Fibroblast of lung (primary cell): ENCODE measurements around the gene CGNL1. TPM values are rescaled to one million over a fixed set of nuclear protein-coding genes. Genes with fewer than 3 reads are reported as not detected.
A peak's percentile ranks its signal among the peaks of the same experiment; 100 is the strongest.

Source experiments
- DNase-seq, 2 donors: peaks; one replicate each; pipeline versions ENCODE4 v3.0.0 to v3.0.0-alpha.2; 2010; ENCODE audit warnings: low read depth in 2 of 2
- H2AFZ ChIP-seq: 2 replicates; pipeline ENCODE4 v1.5.1; 2012; ENCODE audit warnings: low read length, control low read depth, inconsistent platforms
- H3K27ac ChIP-seq: 2 replicates; pipeline ENCODE4 v1.5.1; 2011; ENCODE audit warnings: low read length, control low read depth; ENCODE audit not compliant: insufficient read depth
- H3K27me3 ChIP-seq: 2 replicates; pipeline ENCODE4 v1.5.1; 2011; ENCODE audit warnings: mild to moderate bottlenecking, low read length; ENCODE audit not compliant: control insufficient read depth, insufficient read depth
- H3K36me3 ChIP-seq: 2 replicates; pipeline ENCODE4 v1.5.1; 2011; ENCODE audit warnings: low read length; ENCODE audit not compliant: control insufficient read depth, insufficient read depth
- H3K4me1 ChIP-seq: 2 replicates; pipeline ENCODE4 v1.5.1; 2011; ENCODE audit warnings: low read length; ENCODE audit not compliant: control insufficient read depth, insufficient read depth; ENCODE audit errors: extremely low read depth
- H3K4me2 ChIP-seq: 2 replicates; pipeline ENCODE4 v1.5.1; 2011; ENCODE audit warnings: low read length, control low read depth; ENCODE audit not compliant: insufficient read depth; ENCODE audit errors: extremely low read depth
- H3K4me3 ChIP-seq, 4 experiments: fragments of 200-600 bp in 1 of 4; sonication (generic) in 1 of 4; replicated peaks in 1 of 4; 2 replicates each; pipeline ENCODE4 v1.5.1; 2011 to 2016; ENCODE audit warnings: low read length in 4 of 4, low read depth in 3 of 4, mild to moderate bottlenecking in 3 of 4, control low read depth in 2 of 4, inconsistent platforms in 1 of 4, mixed read lengths in 1 of 4; ENCODE audit not compliant: insufficient read depth in 1 of 4; ENCODE audit errors: control extremely low read depth in 1 of 4
- H3K79me2 ChIP-seq: 2 replicates; pipeline ENCODE4 v1.5.1; 2012; ENCODE audit warnings: mild to moderate bottlenecking, low read length, inconsistent platforms; ENCODE audit not compliant: control insufficient read depth, insufficient read depth
- H3K9ac ChIP-seq: 2 replicates; pipeline ENCODE4 v1.5.1; 2011; ENCODE audit warnings: mild to moderate bottlenecking, low read length, control low read depth; ENCODE audit not compliant: insufficient read depth
- H3K9me3 ChIP-seq: 2 replicates; pipeline ENCODE4 v1.5.1; 2012; ENCODE audit warnings: low read depth, low read length; ENCODE audit not compliant: control insufficient read depth, insufficient read depth
- H4K20me1 ChIP-seq: 2 replicates; pipeline ENCODE4 v1.5.1; 2011; ENCODE audit warnings: low read length; ENCODE audit not compliant: control insufficient read depth, insufficient read depth; ENCODE audit errors: extremely low read depth
- CTCF ChIP-seq, 2 donors: IDR thresholded peaks in 1 of 2; conservative IDR thresholded peaks in 1 of 2; 1 replicate in 1 of 2; 2 replicates in 1 of 2; pipeline ENCODE4 v1.5.1; 2011 to 2012; ENCODE audit warnings: low read length in 2 of 2, control low read depth in 1 of 2, inconsistent platforms in 1 of 2, low read depth in 1 of 2, mild to moderate bottlenecking in 1 of 2
- EZH2 ChIP-seq: IDR thresholded peaks from 2 replicates; pipeline ENCODE4 v1.5.1; 2012; ENCODE audit warnings: low read length, control low read depth, mild to moderate bottlenecking; ENCODE audit errors: missing control alignments
- polyA plus RNA-seq, 2 donors: library from polyadenylated mRNA; depleted of rRNA in 1 of 2; stranded (reverse) in 1 of 2; unstranded in 1 of 2; fragments of >200 nt; gene quantifications; 2 replicates each; pipeline ENCODE4 v1.2.1, GENCODE V29; 2011 to 2012; ENCODE audit warnings: missing spikeins in 1 of 2
- total RNA-seq: library from RNA; depleted of rRNA; stranded (reverse); fragments of >200 nt; gene quantifications from 2 replicates; pipeline ENCODE4 v1.2.1, GENCODE V29; 2014

The CGNL1 gene
- total and polyA plus RNA-seq, 2 donors (not counting 1 experiment from before 2014, with no cell fraction given), result 0.18 to 6.1 TPM

GRCh38 chr15:57455929-57456328 lies 79.6 kb downstream of the CGNL1 start:
- Histone ChIP-seq H3K4me1 (no peaks in the 10 kb centered on the region), H4K20me1 (no peaks in the 10 kb centered on the region), H2AFZ (no peak overlapping the region), H3K79me2 (no peaks in the 10 kb centered on the region), H3K27ac (no peak overlapping the region), H3K9me3 (no peaks in the 10 kb centered on the region), H3K4me2 (no peak overlapping the region), H3K36me3 (no peaks in the 10 kb centered on the region), H3K4me3 (no peak overlapping the region), H3K27me3 (no peaks in the 10 kb centered on the region), H3K9ac (no peak overlapping the region)
- TF ChIP-seq EZH2, result no peak
- TF ChIP-seq CTCF (conservative IDR thresholded peaks at IDR 0.05 in 1 of 2, IDR thresholded peaks at IDR 0.05 in 1 of 2; ENCODE audit: low read depth in 1 of 2, low read length in 2 of 2), result no peak
- DNase-seq, result no peak

GRCh38 chr15:57456559-57456958 lies 80.3 kb downstream of the CGNL1 start:
- no peak overlapping the region for H3K4me2 ChIP-seq
- DNase-seq, result no peak

GRCh38 chr15:57457726-57458125 lies 81.4 kb downstream of the CGNL1 start:
- Histone ChIP-seq H3K4me3 (no peak overlapping the region), H3K36me3 (no peaks in the 10 kb centered on the region), H3K27me3 (no peaks in the 10 kb centered on the region), H3K4me2 (no peak overlapping the region), H3K79me2 (no peaks in the 10 kb centered on the region), H2AFZ (no peak overlapping the region), H3K9me3 (no peaks in the 10 kb centered on the region), H4K20me1 (no peaks in the 10 kb centered on the region), H3K9ac (no peak overlapping the region), H3K4me1 (no peaks in the 10 kb centered on the region), H3K27ac (no peak overlapping the region)
- DNase-seq, result peak in 1 of 2 donors; percentile 62
- no peak for TF ChIP-seq EZH2

More at GRCh38 chr15:57456559-57456958, 80.3 kb downstream of the CGNL1 start:
- no peak overlapping the region for H3K9ac ChIP-seq
- no peaks in the 10 kb centered on the region for H3K4me1 ChIP-seq
- no peaks in the 10 kb centered on the region for H4K20me1 ChIP-seq
- no peak overlapping the region for H2AFZ ChIP-seq
- no peak overlapping the region for H3K4me3 ChIP-seq
- no peaks in the 10 kb centered on the region for H3K79me2 ChIP-seq
- H3K9me3 ChIP-seq, result no peaks in the 10 kb centered on the region
- no peaks in the 10 kb centered on the region for H3K27me3 ChIP-seq
- H3K36me3 ChIP-seq, result no peaks in the 10 kb centered on the region
- TF ChIP-seq CTCF (conservative IDR thresholded peaks at IDR 0.05 in 1 of 2, IDR thresholded peaks at IDR 0.05 in 1 of 2; ENCODE audit: low read depth in 1 of 2, low read length in 2 of 2), result no peak
- no peak for TF ChIP-seq EZH2
- no peak overlapping the region for H3K27ac ChIP-seq
